Activated CD8-positive, alpha-beta T cell treated with anti-CD3 and anti-CD28 coated beads, Interleukin-2, amount 10 ng/mL, durations not matched to agents 7 days and 5 days (primary cell): ENCODE results near the gene PIAS3. TPM values are rescaled to one million over a fixed set of nuclear protein-coding genes. Genes with fewer than 3 reads are reported as not detected.

Source experiments
- ATAC-seq: fragments of 150-1000 bp; cut with Tn5 transposase; one replicate; pipeline ENCODE4 v1.10.0; 2021; ENCODE audit warnings: moderate library complexity
- CTCF ChIA-PET: fragments of 350-600 bp; sonication (Branson Sonifier 250); formaldehyde crosslinking; loops from one replicate; lab custom pipeline; 2021; ENCODE audit warnings: antibody characterized with exemption; lab: Charles Lee
- POLR2A ChIA-PET: fragments of 350-600 bp; sonication (Branson Sonifier 250); formaldehyde crosslinking; loops from one replicate; lab custom pipeline; 2021; ENCODE audit warnings: antibody characterized with exemption; lab: Charles Lee
- DNase-seq: peaks from one replicate; pipeline ENCODE4 v3.0.0-alpha.2; 2020
- H3K27ac Mint-ChIP-seq: one replicate; pipeline ENCODE4 v1.8.0; 2021; ENCODE audit warnings: mild to moderate bottlenecking, mixed read lengths
- H3K27me3 Mint-ChIP-seq: one replicate; pipeline ENCODE4 v1.8.0; 2021; ENCODE audit warnings: low read depth, mixed read lengths
- H3K36me3 Mint-ChIP-seq: one replicate; pipeline ENCODE4 v1.8.0; 2021; ENCODE audit warnings: low read depth, mixed read lengths
- H3K4me1 Mint-ChIP-seq: one replicate; pipeline ENCODE4 v1.8.0; 2021; ENCODE audit warnings: low read depth, mixed read lengths
- H3K4me3 Mint-ChIP-seq: one replicate; pipeline ENCODE4 v1.8.0; 2021; ENCODE audit warnings: mild to moderate bottlenecking, mixed read lengths
- H3K9me3 Mint-ChIP-seq: one replicate; pipeline ENCODE4 v1.8.0; 2022; ENCODE audit warnings: mixed read lengths; ENCODE audit not compliant: insufficient read depth
- total RNA-seq, 2 experiments: library from RNA; stranded (reverse); gene quantifications; one replicate each; pipeline ENCODE4 v1.2.3, GENCODE V29; 2021

PIAS3 gene
- total RNA-seq, 2 experiments from 2014 or later: 19.8 to 23.7 TPM

DNA sequence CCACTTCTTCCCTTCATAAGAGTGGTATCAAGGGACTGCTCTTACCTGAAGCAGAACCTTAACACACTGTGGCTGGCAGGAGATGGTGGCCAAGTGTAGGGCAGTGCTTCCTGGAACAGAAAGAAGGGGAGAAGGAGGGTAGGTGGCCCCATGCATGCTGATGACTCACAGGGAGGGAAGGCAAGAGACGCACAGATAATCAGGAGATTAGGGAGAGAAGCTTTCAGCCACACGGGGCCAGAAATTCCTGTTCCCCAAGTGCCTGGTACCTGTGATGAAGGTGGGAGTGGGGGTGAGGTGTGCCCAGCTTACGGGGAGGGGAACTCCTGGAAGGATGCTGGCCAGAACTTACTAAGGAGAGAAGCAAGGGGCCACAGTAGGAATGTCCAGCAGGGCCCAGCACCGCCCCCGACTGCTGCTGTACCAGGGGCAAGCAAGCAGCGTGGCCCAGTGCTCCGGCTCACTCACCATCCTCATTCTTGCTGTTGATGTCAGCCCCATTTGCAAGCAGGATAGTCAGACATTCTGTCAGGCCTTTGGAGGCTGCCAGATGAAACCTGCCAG, 19.1 kb upstream of the PIAS3 start:
- Mint-ChIP-seq H3K9me3 (no peaks in the 10 kb centered on the region), H3K27ac (no peak overlapping the region), H3K4me3 (no peak overlapping the region), H3K4me1 (peaks cover 2% of the 10 kb centered on the region), H3K36me3 (no peaks in the 10 kb centered on the region), H3K27me3 (peaks cover 19% of the 10 kb centered on the region)
- DNase-seq (no peak), ATAC-seq (no peak)
- POLR2A ChIA-PET: interaction anchor here (1.3 kb wide), 1 partner anchor 80 kb away, joined by 5 read pairs; the partner anchor contains the start of gene LIX1L
- CTCF ChIA-PET: interaction anchor here (1.5 to 3.7 kb wide), 3 partner anchors 14 to 32 kb away, joined by 8 to 26 read pairs (median 12); partner anchors contain the start of genes NUDT17 and PIAS3

DNA sequence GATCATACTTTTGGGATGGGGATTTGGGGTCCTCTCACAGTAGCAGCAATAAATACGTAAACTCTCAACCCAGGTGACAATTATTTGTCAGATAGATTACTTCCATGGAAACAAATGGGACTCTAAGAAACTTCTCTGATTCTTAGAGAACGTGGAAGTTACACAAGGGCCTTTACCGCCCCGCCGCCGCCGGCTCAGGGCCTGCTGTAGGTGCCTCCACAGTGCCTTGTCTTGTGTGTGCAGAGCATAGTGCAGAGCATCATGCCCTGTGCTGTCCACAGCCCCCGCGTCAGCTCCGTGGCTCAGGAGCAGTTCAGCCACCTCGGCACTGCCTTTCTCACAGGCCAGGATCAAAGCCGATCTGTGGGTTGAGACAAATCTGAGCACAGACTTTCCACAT, 15.8 kb upstream of the PIAS3 start:
- DNase-seq (no peak), ATAC-seq (no peak)
- H3K4me3 Mint-ChIP-seq: no peak overlapping the region
- POLR2A ChIA-PET: interaction anchor here (1.2 kb wide), 1 partner anchor 18 kb away, joined by 3 read pairs; no protein-coding TSS in a partner anchor
- no peak overlapping the region for H3K27ac Mint-ChIP-seq
- CTCF ChIA-PET: interaction anchor here (1.0 to 1.4 kb wide), 3 partner anchors 16 to 29 kb away, joined by 3 to 7 read pairs (median 4); partner anchors contain the start of genes NUDT17 and PIAS3
- H3K9me3 Mint-ChIP-seq: no peaks in the 10 kb centered on the region
- no peaks in the 10 kb centered on the region for H3K36me3 Mint-ChIP-seq
- H3K27me3 Mint-ChIP-seq: peaks cover 10% of the 10 kb centered on the region
- peaks cover 20% of the 10 kb centered on the region for H3K4me1 Mint-ChIP-seq

DNA sequence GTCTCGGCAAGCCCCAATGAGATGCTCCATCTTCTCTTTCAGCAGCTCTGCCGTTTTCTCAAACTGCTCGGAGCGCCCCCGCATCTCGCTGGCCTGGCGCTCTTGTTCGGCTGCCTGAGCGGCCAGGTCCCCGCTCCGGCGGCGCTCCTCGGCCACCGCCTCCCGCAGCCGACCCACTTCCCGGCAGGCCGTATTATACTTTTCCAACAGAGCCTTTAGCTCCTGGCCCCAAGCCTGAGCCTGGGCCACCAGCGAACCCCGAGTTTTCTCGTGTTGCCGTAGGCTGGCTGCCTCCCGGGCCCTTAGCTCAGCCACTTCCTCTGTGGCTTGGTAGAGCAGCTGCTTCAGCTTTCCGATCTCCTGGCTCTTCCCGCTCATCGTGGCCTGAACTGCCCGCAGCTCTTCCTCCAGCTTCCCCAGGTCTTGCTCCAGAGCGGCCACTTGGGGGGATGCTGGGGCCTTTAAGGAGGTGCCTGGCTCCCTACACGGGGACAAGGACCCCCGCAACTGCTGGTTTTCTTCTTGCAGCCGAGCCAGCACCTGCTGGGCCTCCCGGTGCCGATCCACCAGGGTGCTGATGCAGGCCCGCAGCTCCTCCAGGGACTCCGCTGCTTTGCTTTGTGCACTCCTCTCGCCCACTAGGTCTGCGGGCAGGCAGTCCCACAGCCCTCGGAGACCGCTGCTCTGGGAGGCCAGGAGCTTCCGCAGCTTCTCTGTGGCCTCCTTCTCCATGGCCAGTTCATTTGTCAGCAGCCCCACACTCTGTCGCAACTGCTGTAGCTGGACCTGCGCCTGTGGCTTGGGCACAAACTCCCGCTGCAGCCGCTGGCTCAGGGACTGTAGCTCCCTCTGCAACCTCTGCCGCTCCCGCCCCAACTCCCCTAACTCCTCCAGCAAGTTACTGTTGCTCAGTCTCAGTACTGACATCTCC, 13.4 kb upstream of the PIAS3 start:
- ChIA-PET CTCF (interaction anchor here (0.8 to 6.2 kb wide), 15 partner anchors 8 to 163 kb away, joined by 3 to 98 read pairs (median 4); partner anchors contain the start of genes ANKRD34A, ANKRD35, NUDT17 and PIAS3), POLR2A (interaction anchor here (0.6 to 2.7 kb wide), 7 partner anchors 9 to 122 kb away, joined by 3 to 16 read pairs (median 5); partner anchors contain the start of genes PEX11B, PIAS3 and RBM8A)
- peak; percentile 59 for DNase-seq

DNA sequence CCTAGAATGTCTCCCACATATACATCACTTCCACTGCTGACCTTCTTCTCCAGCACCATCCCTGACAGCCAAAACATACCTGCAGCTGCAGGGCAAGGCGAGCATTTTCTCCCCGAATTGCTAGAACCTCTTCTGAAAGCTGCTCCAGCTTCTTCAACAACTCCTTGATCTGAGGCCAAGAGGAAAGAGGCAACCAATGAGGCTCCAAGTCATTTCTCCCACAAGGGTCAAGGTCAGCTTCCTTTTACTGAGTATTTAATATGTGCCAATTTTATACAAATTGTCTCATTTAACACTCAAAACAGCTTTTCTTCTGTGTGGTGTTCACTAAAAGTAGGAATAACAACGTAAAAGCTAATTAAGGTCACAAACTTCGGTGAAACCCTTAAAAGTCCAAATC, 9.4 kb upstream of the PIAS3 start:
- ATAC-seq (no peak), DNase-seq (no peak)
- CTCF ChIA-PET: interaction anchor here (1.6 to 6.2 kb wide), 3 partner anchors 9 to 24 kb away, joined by 8 to 98 read pairs (median 10); partner anchors contain the start of genes NUDT17 and PIAS3
- POLR2A ChIA-PET: no interaction called here
- H3K27me3 Mint-ChIP-seq: peaks cover 24% of the 10 kb centered on the region
- H3K36me3 Mint-ChIP-seq: no peaks in the 10 kb centered on the region
- no peak overlapping the region for H3K4me3 Mint-ChIP-seq
- no peak overlapping the region for H3K27ac Mint-ChIP-seq
- H3K9me3 Mint-ChIP-seq: no peaks in the 10 kb centered on the region
- peaks cover 20% of the 10 kb centered on the region for H3K4me1 Mint-ChIP-seq

More for the DNA sequence above, 13.4 kb upstream of the PIAS3 start:
- Mint-ChIP-seq H3K27ac (peak overlapping the region; percentile 81), H3K36me3 (no peaks in the 10 kb centered on the region), H3K4me1 (peaks cover 20% of the 10 kb centered on the region), H3K9me3 (no peaks in the 10 kb centered on the region), H3K4me3 (peak overlapping the region; percentile 67), H3K27me3 (peaks cover 17% of the 10 kb centered on the region)
- ATAC-seq: peak; percentile 92

DNA sequence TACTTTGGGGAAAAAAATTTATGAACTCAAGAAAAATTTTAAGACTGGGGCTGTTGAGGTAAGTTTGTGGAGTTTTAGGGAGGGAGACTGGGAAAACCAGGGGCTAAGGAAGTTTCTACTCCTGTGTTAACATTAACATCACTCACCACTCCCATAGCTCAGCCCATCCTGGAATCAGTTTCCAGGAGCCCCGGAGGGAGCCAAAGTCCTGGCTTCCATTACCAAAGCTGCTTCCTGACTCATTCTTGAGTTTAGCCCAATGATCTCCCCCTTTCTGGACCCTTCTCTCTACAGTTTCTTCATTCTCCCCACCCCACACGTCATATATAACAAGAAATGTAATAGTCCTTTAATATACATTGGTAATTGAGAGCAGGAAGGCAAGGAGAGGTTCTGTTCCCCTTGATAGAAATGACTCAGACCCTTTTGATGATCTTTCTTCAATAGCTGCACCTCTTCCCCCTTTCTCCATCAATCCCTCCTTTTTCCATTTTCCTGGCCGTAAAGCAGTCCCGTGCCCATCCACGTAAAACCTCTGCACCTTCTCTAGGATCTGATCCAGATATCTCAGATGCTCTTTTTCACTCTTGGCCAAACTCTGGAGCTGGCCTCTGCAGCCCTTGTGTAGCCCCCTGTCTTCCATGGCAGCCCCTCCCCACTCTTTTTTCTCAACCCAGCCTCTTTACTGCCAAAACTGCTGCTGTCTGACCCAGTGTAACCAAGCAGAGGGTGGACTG, 4.6 kb upstream of the PIAS3 start:
- no peak overlapping the region for H3K27ac Mint-ChIP-seq
- H3K4me3 Mint-ChIP-seq: no peak overlapping the region
- ATAC-seq (no peak), DNase-seq (no peak)
- H3K9me3 Mint-ChIP-seq: no peaks in the 10 kb centered on the region
- H3K36me3 Mint-ChIP-seq: no peaks in the 10 kb centered on the region
- peaks cover 27% of the 10 kb centered on the region for H3K27me3 Mint-ChIP-seq
- POLR2A ChIA-PET: no interaction called here
- peaks cover 6% of the 10 kb centered on the region for H3K4me1 Mint-ChIP-seq
- CTCF ChIA-PET: interaction anchor here (12.5 kb wide), 1 partner anchor 17 kb away, joined by 271 read pairs; the partner anchor contains the start of gene NUDT17

DNA sequence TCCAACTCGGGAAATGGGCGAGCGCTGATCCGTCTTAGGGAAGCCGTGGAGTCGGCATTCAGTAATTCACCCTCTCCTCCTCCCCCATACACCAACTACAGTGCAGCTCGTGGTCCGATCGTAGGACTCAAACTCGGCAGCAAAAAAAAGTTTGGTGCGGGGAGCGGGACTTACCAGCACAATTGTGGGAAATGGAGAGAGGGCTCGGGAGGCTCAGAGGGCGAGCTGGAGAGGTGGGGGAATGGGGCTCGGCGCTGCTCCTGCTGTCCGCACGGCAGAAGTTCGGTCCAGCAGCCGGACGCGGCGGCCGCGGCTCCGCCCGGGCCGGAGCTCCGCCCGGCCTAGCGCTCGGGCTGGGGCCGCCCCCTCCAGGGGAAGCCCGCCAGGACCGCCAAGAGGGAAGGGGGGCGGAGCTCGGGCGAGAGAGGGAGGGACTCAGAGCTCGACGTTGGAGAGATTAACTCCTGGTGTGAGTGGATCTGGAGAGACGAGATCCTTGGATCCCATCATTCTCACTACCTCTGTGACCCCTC, 676 bp upstream of the PIAS3 start:
- POLR2A ChIA-PET: interaction anchor here (0.5 to 4.6 kb wide), 16 partner anchors 11 to 308 kb away, joined by 3 to 38 read pairs (median 7); partner anchors contain the start of genes ANKRD34A, LIX1L, NUDT17 and PEX11B
- Mint-ChIP-seq H3K4me3 (peak overlapping the region; percentile 95), H3K36me3 (peaks cover 7% of the 10 kb centered on the region), H3K9me3 (no peaks in the 10 kb centered on the region), H3K27ac (peak overlapping the region; percentile 87), H3K4me1 (peaks cover 21% of the 10 kb centered on the region), H3K27me3 (peaks cover 11% of the 10 kb centered on the region)
- ATAC-seq (peak; percentile 80), DNase-seq (peak; percentile 84)
- CTCF ChIA-PET: interaction anchor here (0.8 to 12.5 kb wide), 23 partner anchors 9 to 178 kb away, joined by 3 to 271 read pairs (median 7); partner anchors contain the start of genes ANKRD34A, ANKRD35, ITGA10 and NUDT17

DNA sequence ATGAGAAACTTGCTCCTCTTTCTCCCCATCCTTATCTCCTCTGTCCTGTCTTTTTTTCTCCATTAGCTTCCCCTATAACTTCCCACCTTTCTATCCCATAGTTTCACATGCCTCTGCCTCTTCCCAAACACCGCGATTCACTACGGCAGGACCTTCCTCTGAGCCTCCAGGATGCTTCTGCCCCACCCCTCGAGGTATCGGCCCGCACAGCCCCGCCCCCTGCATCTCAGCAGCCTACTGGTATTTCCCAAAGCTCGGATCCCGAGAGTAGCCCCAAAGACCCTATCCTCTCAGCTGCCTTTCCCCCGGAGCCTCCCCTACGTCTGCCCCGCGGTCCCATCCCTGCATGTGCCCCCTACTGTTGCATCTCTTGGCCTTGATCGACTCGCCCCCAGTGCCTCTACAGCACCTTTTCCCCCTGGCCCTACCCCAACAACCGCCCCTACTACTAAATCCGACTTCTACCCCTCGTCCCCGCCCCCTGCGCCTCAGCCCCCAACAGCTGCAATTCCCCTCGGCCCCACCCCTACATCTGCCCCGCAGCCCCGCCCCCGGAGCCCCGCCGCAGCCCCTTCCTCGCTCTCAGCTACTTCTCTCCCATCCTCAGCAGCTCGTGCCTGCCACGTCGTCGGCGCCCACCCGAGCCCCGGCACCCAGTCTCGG, 512 bp downstream of the PIAS3 start:
- ATAC-seq (peak; percentile 47), DNase-seq (peak; percentile 64)
- Mint-ChIP-seq H3K4me1 (peaks cover 21% of the 10 kb centered on the region), H3K9me3 (no peaks in the 10 kb centered on the region), H3K27ac (peak overlapping the region; percentile 87), H3K36me3 (peaks cover 13% of the 10 kb centered on the region), H3K4me3 (peak overlapping the region; percentile 95), H3K27me3 (peaks cover 5% of the 10 kb centered on the region)
- ChIA-PET CTCF (interaction anchor here (0.8 to 12.5 kb wide), 21 partner anchors 10 to 179 kb away, joined by 3 to 271 read pairs (median 8); partner anchors contain the start of genes ANKRD35, ITGA10, NUDT17 and PEX11B), POLR2A (interaction anchor here (0.7 to 4.6 kb wide), 14 partner anchors 10 to 193 kb away, joined by 3 to 38 read pairs (median 10); partner anchors contain the start of genes ANKRD34A, LIX1L, NUDT17 and PEX11B)

DNA sequence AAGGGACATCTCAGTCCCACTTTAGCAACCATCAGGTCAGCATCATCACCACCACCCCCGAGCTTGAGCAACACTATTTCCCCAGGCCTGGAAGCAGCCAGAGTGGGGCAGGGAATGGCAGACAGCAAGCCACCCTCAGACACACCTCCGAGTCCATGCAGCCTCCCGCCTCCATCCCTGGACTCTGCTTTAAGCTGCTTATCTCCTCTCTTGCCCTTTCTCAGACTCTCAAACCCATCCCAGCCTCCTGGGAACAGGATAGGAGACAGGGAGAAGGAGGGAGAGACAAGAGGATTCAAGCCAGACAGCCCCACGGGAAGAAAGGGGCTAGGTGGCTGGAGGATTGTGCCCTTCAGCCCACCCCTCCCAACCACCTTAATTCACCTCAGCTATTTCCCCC, 1.7 kb downstream of the PIAS3 start:
- Mint-ChIP-seq H3K27ac (no peak overlapping the region), H3K9me3 (no peaks in the 10 kb centered on the region), H3K4me1 (peaks cover 21% of the 10 kb centered on the region), H3K36me3 (peaks cover 15% of the 10 kb centered on the region), H3K27me3 (no peaks in the 10 kb centered on the region), H3K4me3 (no peak overlapping the region)
- ChIA-PET POLR2A (interaction anchor here (0.9 to 4.6 kb wide), 3 partner anchors 12 to 70 kb away, joined by 3 to 38 read pairs (median 22); partner anchors contain the start of genes NUDT17 and RBM8A), CTCF (interaction anchor here (0.8 to 12.5 kb wide), 8 partner anchors 10 to 107 kb away, joined by 3 to 271 read pairs (median 6); partner anchors contain the start of genes ANKRD34A, NUDT17, PEX11B and POLR3GL)
- no peak for DNase-seq
- no peak for ATAC-seq

DNA sequence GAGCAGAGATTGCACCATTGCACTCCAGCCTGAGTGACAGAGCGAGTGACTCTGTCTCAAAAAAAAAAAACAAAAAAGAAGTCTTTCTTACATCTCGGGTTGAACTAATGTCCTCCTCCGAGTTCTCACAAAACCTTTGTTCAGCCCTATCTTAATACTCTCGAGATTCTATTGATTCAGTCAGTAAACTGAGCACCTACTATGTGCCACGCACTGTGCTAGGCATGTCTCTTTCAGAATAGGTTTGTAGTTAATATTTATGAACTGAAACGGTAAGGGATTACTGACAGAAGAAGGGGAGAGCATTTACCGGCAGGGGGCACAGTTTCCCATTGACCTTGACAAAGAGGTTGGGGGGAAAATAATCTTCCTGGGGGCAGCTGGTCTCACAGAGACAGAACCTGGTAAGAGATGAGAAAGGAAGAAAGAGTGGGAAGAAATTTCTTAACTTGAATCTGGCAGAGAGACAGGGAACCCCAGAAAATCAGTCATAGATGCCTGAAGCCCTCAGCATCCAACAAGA, 3.4 kb downstream of the PIAS3 start:
- peaks cover 21% of the 10 kb centered on the region for H3K36me3 Mint-ChIP-seq
- no peak overlapping the region for H3K27ac Mint-ChIP-seq
- no peaks in the 10 kb centered on the region for H3K27me3 Mint-ChIP-seq
- no peak overlapping the region for H3K4me3 Mint-ChIP-seq
- ChIA-PET CTCF (interaction anchor here (1.1 to 12.5 kb wide), 2 partner anchors 9 to 36 kb away, joined by 3 to 271 read pairs; partner anchors contain the start of gene NUDT17), POLR2A (interaction anchor here (0.6 kb wide), 1 partner anchor 163 kb away, joined by 3 read pairs; no protein-coding TSS in a partner anchor)
- DNase-seq (no peak), ATAC-seq (no peak)
- H3K9me3 Mint-ChIP-seq: no peaks in the 10 kb centered on the region
- peaks cover 21% of the 10 kb centered on the region for H3K4me1 Mint-ChIP-seq
